HUDEP-2 (cell line): ENCODE measurements around the gene PTPRT.

Experiments used
- DNase-seq, 76 experiments: peaks; one replicate each; lab custom pipeline; 2025; ENCODE audit not compliant: unreplicated experiment in 76 of 76; lab: John Stamatoyannopoulos, UW

The PTPRT gene

DNA sequence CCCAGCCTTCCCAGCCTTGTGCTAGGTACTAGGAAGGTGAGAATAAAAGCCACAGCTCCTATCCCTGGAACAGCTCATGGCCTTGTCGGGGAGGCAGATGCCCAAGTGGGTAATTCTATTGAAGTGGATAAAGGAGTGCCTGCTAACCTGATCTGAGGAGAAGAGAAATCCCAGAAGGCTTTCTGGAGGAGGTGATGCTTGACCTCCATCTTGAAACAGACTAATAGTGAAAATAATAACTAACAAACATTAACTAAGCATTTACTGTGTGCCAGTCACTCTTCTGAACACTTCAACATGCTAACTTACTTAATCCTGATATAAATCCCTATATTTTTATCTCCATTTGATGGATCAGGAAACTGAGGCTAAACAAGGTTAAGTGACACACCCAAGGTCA is 1078.4 kb downstream of the PTPRT start:
- DNase-seq, result no peak

DNA sequence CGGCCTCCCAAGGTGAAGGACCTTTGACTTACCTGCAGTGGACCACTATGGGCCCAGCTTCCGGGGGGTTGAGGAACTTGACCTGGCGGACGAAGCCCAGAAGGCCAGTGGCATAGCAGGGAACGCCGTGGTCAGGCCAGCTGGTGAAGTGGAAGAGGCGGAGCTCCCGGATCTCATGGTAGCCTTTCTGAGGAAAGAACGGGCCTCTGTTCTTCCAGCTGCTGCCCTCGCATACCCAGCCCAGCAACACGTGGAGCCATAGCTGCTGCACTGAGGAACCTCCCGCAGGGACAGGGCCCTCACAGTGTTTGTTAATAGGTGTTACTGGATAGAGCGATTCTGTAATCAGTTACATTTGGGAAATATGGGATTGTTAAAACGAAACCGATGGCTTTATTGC is 1079.4 kb downstream of the PTPRT start:
- no peak for DNase-seq

DNA sequence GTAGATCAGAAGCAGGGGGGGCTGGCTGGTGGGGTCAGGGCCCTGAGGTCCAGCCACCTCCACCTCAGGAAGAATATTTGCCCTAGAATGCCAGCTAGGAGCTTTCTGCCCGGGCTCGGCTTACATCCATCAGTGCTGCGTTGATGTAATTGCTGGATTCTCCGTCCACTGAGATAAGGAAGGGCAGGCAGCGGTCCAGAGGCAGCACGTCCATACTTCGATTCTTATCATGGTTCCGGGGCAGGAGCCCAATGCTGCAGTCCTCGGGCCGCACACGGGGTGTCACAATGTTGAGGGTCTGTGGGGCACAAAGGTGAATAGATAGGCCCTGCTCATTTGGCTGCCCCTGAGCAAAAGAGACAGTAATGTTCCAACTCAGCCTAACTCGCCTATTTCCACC is 1087.7 kb downstream of the PTPRT start:
- DNase-seq, result no peak

DNA sequence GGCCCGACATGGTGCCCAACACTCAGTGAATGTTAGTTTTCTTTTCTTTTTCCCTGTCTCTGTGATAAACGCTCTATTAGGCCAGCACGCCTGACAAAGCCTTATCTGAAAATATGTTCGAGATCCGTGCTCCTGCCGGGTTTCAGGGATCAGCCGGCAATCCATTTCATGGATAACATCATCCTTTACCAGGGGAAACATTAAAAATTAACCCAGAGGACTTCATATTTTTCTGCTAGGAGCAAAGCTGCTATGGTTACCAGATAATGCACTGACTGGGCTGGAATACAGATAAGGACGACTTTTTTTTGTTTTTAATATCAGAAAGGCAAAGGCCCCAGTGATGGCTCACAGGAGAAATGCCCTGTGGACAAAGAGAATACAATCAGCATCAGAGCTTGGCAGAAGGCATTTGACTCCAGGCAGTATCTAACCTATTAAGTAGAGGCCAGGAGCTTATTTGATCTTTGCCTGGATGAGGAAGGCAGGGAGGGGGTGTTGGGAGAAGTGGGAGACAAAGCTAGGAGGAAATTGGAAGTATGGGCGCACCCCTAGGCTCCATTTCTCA is 1089.5 kb downstream of the PTPRT start:
- DNase-seq, result no peak

DNA sequence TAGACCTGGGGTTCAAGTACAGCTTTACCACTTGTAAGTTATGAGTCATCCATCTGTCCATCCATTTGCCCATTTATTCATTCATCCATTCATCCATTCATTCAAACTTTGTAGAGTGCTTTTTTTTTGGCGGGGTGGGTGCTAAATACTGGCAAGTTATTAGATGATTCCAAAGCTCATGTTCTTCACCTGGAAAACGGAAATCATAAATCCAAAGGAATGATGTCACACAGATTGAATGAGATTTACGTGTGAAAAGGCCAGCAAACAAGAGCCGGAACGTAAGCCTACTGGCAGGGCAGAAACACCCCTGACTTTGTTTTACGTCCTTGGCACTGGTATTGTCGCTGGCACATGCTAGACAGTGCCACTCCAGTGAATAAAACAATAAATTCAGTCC is 1090.6 kb downstream of the PTPRT start:
- DNase-seq, result no peak

DNA sequence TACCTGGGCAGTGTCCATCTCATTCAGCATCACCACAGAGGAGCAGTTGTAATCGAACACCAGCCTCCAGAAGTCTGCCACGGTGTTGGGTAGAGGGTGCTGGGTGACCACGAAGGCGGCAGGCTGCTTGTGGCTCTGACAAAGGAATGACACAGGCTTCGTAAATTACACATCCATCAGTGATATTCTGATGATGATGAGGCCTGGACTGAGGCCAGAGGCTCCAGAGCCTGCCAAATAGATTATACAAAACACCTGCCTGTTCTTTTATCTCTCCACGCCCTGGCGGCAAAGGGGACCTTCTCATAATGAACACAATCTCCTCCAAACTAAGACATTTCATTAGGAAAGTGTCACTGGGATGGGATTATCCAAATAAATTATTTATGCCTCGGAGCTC is 1091.3 kb downstream of the PTPRT start:
- DNase-seq, result no peak

DNA sequence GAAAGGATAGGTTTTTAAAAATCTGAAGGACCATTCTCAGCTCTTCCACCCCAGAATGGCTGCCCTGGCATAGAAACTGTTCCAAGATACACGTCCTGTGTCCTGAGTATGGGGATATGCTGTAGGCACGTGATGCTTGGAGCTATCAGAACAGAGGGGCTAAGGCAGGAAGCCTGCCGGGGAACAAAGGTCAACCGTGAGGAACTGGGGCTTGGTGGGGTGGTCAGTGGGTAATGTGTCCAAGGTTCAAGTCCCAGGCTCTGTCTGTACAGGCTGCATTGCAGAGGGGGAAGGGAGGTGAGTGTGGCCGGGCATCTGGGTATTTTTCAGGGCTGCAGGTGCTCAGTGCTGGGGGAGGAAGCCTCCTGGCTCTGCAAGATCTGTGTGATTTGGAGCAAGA is 1092.0 kb downstream of the PTPRT start:
- DNase-seq, result no peak

DNA sequence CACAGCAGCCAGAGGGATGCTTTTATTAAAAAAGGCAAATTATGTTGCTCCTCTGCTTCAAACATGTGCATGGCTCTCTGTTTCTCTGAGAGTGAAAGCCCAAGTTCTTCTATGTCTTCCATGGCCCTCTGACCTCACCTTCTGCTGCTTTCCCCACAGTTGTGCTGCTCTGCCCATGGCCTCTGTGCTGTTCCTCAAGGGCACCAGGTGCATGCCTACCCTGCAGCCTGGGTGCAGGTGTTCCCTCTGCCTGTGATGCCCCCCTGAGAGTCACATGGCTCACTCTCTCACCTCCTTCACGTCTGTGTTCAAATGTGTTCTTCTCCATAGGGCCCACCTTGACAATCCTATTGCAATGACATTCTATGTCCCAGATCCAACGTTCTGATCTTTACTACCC is 1094.5 kb downstream of the PTPRT start:
- no peak for DNase-seq

DNA sequence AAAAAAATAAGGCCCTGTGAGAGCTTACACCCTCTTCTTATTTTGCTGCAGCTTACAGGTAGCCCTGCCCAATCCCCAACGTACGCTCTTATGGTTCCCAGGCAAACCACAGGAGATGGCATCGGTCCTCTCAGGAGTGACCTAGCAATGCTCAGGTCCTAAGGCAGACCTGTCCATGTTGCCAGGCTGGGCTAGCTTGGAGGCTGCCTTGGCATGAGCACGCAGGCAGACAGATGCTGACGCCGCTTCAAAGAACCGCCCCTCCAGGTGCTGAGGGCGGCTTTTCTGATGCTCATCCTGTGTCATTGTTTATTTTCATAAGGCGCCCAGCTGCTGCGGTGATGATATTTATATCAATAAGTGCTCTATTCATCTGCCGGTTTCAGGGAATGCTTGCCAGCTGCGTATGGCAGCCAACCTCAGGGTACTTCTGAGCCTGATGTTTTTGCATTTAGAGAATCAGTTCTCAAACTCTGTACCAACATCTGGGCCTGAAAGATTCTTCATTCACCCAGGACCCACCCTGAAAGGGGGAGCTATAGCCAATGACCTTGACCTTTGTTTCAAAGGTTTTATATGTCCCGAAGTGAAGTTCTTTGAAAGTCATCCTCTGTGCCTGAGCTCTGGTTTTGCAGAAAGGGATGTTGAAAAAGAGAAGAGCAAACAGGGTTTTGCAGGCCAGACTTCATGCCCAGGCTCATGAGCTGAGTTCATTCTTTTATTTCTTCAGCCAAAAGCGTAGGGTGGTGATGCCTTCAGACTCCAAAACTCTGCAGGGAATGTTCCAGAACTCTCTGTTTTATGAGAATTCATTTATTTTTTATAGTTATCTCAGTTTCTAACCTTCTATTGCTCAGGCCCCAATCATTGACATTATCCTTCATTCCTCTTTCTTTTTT is 1095.9 kb downstream of the PTPRT start:
- DNase-seq, result no peak

DNA sequence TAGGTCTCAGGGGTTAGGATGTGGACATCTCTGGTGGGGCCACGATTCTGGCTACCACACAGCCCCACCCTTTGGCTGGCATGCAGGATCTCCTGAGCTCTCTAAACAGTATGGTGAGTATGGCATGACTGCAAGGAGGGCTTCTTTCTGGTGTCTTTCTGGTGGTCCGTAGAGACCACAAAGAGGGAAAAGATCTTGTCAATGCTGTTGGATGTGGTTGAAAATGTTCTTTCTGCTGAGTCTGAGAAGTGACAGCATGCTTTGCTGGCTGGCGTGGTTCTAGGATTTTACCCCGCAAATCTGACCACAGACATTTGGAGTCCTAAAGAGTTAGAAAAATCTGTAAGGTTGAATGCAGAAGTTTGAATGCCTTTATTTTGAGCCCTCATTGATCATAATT is 1096.7 kb downstream of the PTPRT start:
- no peak for DNase-seq

DNA sequence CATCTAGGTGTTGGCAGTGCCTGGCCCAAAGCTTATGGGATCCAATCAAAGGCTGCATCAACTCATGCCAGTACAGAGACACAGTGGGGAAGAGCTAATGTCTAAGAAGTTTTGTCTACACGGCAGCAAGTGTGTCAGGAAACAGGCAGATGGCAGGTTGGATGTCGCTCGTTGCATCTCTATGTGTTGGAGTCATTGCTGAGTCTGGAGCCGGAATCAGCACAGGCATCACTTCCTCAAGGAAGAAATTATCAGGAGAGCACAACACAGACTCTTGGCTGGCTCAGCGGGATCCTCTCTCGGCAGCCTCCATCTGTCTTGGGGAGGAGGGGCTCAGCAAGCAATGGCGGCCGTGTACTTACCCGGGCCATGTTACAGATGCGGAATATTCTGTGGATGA is 1104.3 kb downstream of the PTPRT start:
- no peak for DNase-seq

DNA sequence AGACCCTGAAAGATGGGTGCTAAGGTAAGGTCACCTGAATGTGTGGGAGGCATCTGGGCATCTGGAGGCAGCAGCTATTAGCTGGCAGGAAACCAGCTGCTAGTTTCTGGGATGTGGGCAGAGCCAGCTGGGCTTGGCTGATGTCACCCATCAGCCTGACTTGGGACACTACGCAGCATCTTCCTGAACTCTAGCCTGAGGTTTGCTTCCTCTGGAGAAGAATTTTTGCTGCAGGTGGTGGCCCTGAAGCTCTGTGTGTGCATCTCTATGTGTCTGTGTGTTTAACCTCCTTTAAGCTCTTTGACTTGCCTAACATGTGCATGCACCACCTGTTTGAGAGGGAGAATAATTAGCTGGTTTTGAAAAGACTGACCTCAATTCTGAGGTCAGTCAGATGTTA is 1106.4 kb downstream of the PTPRT start:
- no peak for DNase-seq

DNA sequence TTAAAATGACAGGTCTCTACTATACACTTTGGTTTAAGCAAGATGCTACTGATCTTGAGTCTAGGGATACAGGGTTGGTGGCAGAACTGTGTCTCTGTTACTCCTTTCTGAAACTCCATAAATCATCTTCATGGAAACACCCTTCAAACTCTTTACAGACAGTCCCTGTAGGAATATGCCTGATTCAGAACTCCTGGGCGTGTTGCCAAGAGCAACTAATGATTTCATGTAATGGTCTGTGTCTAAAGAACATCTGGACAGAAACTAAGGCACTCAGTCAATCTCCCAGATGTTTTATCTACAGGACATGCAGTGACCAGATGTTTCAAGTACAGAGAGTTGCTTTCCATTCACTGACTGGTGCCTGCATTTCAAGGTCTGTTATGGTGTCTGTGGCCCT is 1107.1 kb downstream of the PTPRT start:
- DNase-seq, result peak in 4 of 76 experiments; percentile 0 to 15 (median 3)

DNA sequence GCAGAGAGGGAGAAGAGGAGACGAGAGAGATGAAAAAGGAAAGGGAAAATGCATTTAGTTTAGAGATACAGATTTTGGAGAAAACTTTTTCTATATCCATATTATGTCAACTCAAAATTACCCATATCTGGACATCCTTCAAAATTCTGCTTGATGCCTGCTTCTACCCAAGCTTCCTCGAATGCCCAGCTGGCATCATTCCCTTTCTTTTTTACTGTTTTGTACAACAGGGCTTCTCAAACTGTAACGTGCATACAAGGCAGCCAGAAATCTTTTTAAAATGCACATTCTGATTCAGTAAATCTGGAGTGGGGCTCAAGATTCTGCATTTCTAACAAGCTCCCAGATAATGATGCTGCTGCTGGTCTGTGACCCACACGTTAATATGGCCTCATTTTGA is 1108.8 kb downstream of the PTPRT start:
- no peak for DNase-seq

DNA sequence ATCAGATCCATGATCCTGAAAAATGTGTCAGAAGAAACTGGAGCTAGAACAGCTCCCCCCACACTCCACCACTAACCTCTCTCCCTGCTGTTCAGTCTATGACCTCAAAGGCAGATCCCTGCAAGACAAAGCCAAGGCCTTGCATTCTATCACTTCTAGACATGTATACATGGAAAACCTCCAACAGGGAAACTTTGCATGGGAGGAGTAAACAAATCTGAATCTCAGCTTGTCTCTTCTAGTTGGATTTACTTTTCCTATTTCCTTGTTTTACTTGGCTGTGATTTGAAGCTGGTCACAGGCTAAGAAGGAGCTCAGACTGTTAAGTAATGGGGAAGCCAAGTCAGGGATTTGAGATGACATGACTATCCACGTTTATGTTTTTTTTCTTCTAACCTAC is 1114.8 kb downstream of the PTPRT start:
- DNase-seq, result no peak

DNA sequence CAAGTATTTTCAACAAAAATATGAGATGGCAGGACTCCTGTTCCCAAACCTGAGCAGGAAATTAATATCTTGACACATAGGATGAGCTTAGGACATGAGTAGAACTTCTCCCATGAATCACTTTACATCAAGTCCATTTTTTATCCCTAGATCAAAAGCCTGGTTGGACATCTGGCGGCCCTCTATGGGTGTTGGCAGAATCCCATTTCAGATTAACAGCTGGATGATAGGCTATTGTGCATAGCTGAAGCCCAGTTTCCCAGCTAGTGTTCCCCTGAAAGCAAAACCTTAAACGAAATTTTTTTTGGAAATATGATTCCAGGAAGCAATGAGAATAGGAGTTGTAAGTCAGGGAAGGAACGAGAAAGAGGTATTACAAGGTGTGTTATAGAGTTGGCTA is 1122.1 kb downstream of the PTPRT start:
- no peak for DNase-seq

DNA sequence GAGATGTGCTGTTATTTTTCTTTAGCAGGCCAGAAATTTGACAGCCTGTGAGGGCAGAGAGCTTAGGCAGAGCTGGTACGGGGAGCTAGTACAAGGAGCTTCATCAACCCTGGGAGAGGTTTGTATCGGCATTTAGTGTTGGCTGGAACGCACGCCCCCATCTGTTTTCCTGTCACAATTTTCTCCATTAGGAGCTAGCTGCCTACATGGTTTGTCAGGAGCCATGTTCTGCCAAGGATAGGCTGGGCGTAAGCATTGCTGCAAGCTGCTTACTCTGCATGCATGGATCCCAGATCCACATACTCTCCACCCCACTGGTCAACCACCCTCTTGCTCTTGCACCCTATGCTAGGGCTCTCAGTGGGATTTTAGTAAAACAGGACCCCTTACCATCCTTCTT is 1122.5 kb downstream of the PTPRT start:
- no peak for DNase-seq

DNA sequence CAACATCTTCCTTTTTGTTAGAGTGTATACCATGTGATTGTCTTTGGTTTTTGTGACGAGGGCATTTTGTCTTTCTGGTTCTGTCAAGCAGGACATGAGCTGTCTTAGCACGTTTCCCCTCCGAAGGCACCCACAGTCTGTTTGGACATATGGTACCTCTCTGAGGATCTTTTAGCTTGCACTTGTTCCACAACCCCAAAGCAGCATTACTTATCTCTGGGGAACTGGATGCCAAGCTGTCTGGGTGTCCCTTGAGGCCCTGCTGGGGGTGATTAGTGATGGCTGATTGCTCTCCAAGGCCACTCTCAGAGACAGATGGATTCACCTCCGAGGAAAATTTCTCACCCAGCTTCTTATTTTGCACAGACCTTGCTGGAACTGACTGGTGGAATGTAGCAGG is 1126.6 kb downstream of the PTPRT start:
- no peak for DNase-seq

DNA sequence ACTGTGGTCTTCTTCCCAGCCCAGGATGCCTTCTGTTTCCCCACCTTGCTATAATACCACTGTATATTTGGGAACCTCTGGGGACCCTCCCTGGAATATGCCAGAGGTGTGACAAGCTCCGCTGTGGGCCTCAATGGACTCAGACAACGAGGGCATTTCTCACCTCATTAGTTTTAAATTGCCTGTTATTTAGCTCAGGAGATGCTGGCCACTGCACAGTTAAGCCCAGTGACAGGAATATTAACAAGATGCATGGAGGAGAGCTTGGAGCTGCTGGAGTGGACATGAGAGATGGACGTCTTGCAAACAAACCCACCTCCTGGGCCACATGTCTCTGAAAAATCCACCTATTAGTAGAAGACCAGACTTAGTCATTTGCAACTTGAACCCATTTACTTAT is 1136.4 kb downstream of the PTPRT start:
- no peak for DNase-seq

DNA sequence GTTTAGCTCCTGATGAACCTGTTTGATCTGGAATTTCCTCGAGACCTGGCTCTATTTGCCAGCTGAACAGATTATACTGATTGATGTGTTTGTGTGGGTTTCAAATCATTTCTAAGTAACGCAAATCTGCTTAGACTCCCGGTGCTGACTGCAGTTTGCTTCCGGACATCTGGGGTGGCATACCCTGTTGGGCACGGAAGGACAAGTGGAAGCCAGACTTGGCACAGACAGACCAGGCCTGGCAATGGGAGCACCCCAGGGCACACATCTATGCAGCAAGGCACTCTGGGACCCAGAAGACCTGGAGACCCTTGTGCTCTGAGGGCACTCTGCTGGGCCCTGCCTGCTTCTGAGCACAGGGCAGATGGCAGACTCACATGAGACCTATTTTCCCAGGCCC is 1137.8 kb downstream of the PTPRT start:
- no peak for DNase-seq

DNA sequence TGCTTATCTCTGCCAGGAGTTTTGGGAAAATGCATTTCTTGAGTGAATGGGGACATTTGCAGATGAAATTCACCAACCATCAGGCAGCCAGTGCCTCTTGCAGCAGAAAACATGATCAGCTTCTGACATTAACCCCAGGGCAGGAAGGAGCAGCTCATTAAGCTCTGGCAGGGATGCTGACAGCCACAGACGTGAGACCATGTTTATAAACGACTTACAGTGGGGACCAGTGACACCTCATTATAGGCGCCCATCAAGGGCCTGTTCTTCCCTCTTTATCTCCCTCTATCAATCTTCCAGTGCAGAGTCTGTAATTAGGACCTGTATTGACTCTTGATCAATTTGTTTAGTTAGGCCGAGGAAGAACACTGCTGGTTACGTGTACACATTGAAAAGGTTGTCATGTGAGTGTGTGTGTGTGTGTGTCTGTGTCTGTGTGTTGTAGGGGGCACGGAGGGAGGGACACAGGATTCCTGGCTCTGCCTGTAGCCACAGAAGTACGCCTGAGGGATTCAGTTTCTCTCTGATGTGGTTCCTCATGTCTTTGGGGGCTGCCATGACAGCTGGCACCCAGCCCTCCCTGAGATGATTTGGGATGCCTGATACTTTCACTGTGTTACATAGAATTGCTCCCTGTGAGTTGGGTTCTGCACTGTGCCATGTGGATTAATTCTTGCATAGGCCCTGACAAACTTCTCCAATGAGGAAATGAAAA is 1143.2 kb downstream of the PTPRT start:
- DNase-seq, result no peak

DNA sequence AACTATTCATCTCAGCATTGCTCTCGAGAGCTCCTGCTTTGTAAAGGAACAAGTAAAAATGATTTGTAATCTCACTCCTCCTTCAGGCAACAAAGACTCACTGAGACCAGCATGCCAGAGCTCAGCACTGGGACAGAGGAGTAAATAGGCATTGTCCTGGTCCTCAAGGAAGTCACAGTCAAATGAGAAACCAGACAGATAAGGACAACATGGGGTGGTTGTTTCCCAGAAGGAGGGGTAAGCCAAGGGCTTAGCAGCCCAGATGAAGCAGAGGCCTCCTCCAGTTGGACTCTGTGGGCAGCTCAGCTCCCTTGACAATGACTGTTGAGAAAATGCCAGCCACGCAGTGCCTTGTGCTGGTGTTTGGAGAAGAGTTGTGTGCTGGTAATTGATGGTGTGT is 1145.8 kb downstream of the PTPRT start:
- no peak for DNase-seq
